GM23338 (cell line): ENCODE data around the gene NHLRC4. TPM values are rescaled to one million over a fixed set of nuclear protein-coding genes. Genes with fewer than 3 reads are reported as not detected.

ENCODE experiments used
- ATAC-seq: fragments of 200-7000 bp; cut with Tn5 transposase; 3 replicates; pipeline ENCODE4 v1.9.1; 2020
- DNase-seq: peaks from one replicate; pipeline ENCODE4 v3.0.0-alpha.2; 2015; ENCODE audit warnings: low spot score
- H2AFZ ChIP-seq: fragments of 200-600 bp; sonication (generic); 2 replicates; pipeline ENCODE4 v1.8.0; 2016; ENCODE audit warnings: antibody characterized with exemption, mild to moderate bottlenecking, moderate library complexity
- H3F3A ChIP-seq: fragments of 200-600 bp; sonication (generic); replicated peaks from 2 replicates; pipeline ENCODE4 v1.8.0; 2017; ENCODE audit warnings: antibody characterized with exemption, mixed run types, low read depth
- H3K27ac ChIP-seq: fragments of 200-600 bp; sonication (generic); 2 replicates; pipeline ENCODE4 v1.6.1; 2016; ENCODE audit warnings: low read depth
- H3K27me3 ChIP-seq: fragments of 200-600 bp; sonication (generic); 2 replicates; pipeline ENCODE4 v1.8.0; 2016; ENCODE audit warnings: mild to moderate bottlenecking, mixed run types, moderate library complexity; ENCODE audit not compliant: insufficient read depth
- H3K36me3 ChIP-seq: fragments of 200-600 bp; sonication (generic); 2 replicates; pipeline ENCODE4 v1.8.0; 2016; ENCODE audit warnings: mild to moderate bottlenecking; ENCODE audit not compliant: insufficient read depth
- H3K4me1 ChIP-seq: fragments of 200-600 bp; sonication (generic); 2 replicates; pipeline ENCODE4 v1.8.0; 2016; ENCODE audit warnings: mild to moderate bottlenecking, moderate library complexity; ENCODE audit not compliant: insufficient read depth
- H3K4me2 ChIP-seq: fragments of 200-600 bp; sonication (generic); 2 replicates; pipeline ENCODE4 v1.7.1; 2017; ENCODE audit warnings: mixed run types
- H3K4me3 ChIP-seq: fragments of 200-600 bp; sonication (generic); 2 replicates; pipeline ENCODE4 v1.6.1; 2016; ENCODE audit warnings: mixed run types
- H3K79me2 ChIP-seq: fragments of 200-600 bp; sonication (generic); replicated peaks from 2 replicates; pipeline ENCODE4 v1.8.0; 2017; ENCODE audit warnings: mild to moderate bottlenecking; ENCODE audit not compliant: insufficient read depth
- H3K9me2 ChIP-seq: fragments of 200-600 bp; sonication (generic); 2 replicates; pipeline ENCODE4 v1.8.0; 2017; ENCODE audit not compliant: insufficient read depth
- H4K20me1 ChIP-seq: fragments of 200-600 bp; sonication (generic); replicated peaks from 2 replicates; pipeline ENCODE4 v1.8.0; 2017; ENCODE audit warnings: mild to moderate bottlenecking; ENCODE audit not compliant: insufficient read depth
- H3K27ac Mint-ChIP-seq: 2 replicates; pipeline ENCODE4 v1.8.0; 2020; ENCODE audit warnings: inconsistent platforms, mild to moderate bottlenecking, moderate library complexity, mixed read lengths
- H3K27me3 Mint-ChIP-seq: 3 replicates; pipeline ENCODE4 v1.8.0; 2022; ENCODE audit warnings: low read depth, mild to moderate bottlenecking, moderate library complexity, mixed read lengths, inconsistent platforms; ENCODE audit not compliant: insufficient read depth, poor library complexity
- H3K36me3 Mint-ChIP-seq: 3 replicates; pipeline ENCODE4 v1.8.0; 2021; ENCODE audit warnings: low read depth, mild to moderate bottlenecking, inconsistent platforms, moderate library complexity, mixed read lengths
- H3K4me1 Mint-ChIP-seq: 3 replicates; pipeline ENCODE4 v1.8.0; 2020; ENCODE audit warnings: mild to moderate bottlenecking, inconsistent platforms, mixed read lengths
- H3K4me3 Mint-ChIP-seq: 3 replicates; pipeline ENCODE4 v1.8.0; 2021; ENCODE audit warnings: moderate library complexity, mild to moderate bottlenecking, inconsistent platforms, mixed read lengths
- H3K9me3 Mint-ChIP-seq: 3 replicates; pipeline ENCODE4 v1.8.0; 2020; ENCODE audit warnings: moderate library complexity, mild to moderate bottlenecking, inconsistent platforms, mixed read lengths
- JUNB ChIP-seq: IDR thresholded peaks from one replicate; pipeline ENCODE4 v1.6.1; 2016; ENCODE audit warnings: antibody characterized with exemption; ENCODE audit not compliant: unreplicated experiment
- NANOG ChIP-seq: IDR thresholded peaks from 2 replicates; pipeline ENCODE4 v1.6.1; 2016; ENCODE audit warnings: antibody characterized with exemption, borderline replicate concordance
- ZNF114 ChIP-seq: fragments of 250-450 bp; sonication (Bioruptor Pico); IDR thresholded peaks from 2 replicates; pipeline ENCODE4 v1.5.0; 2020; ENCODE audit warnings: mild to moderate bottlenecking, moderate library complexity
- polyA plus RNA-seq: library from polyadenylated mRNA; unstranded; fragments of >200 nt; fragmentation: Nextera tagmentation; extraction: Ambion mirVana; gene quantifications from 2 replicates; pipeline ENCODE4 v1.2.1, GENCODE V29; 2016
- total RNA-seq: library from RNA; depleted of rRNA; stranded (reverse); fragments of >200 nt; shearing (Covaris generic); gene quantifications from 2 replicates; pipeline ENCODE4 v1.2.3, GENCODE V29; 2014
- TF ChIP-seq, protein P1 (sequence below): fragments of 250-450 bp; sonication (Bioruptor Pico); IDR thresholded peaks from 2 replicates; pipeline ENCODE4 v1.5.0; 2020; ENCODE audit warnings: mild to moderate bottlenecking, moderate library complexity
- TF ChIP-seq, protein P2 (sequence below), 2 experiments: fragments of 200-600 bp in 1 of 2; sonication (generic) in 1 of 2; conservative IDR thresholded peaks; 2 replicates each; pipeline versions ENCODE4 v1.5.1 to v1.6.1; 2016 to 2017; ENCODE audit warnings: antibody characterized with exemption in 2 of 2, low read depth in 2 of 2, mild to moderate bottlenecking in 2 of 2, moderate library complexity in 1 of 2
- TF ChIP-seq, protein P3 (sequence below): IDR thresholded peaks from one replicate; pipeline ENCODE4 v1.6.1; 2018; ENCODE audit warnings: antibody characterized with exemption; ENCODE audit not compliant: unreplicated experiment

NHLRC4 gene
- total and polyA plus RNA-seq, 2 experiments from 2014 or later = 0.47 to 0.80 TPM

DNA sequence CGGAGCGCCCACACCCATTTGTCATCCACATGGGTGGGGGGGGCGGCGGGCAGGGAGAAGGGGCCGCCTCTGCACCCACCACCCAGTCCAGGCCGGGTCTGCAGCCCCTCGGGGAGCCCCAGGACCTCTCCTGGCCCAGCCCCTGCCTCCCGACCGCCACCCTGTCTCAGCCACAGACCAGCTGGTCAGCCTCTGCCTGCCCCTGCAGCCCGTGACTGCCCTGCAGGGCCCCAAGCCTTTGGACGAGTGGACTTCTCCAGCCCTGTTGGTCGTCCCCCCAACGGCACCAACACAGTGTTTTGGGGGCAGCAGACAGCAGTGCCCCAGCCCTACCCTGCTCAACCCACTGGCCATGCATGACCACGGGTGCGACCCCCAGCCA lies 5.4 kb upstream of the NHLRC4 start:
- DNase-seq = no peak
- Histone ChIP-seq H3K4me2 (no peak overlapping the region), H3K4me1 (peaks cover 2% of the 10 kb centered on the region; the same call in 1 of the 2 replicates), H3K36me3 (no peaks in the 10 kb centered on the region), H3K27ac (no peak overlapping the region), H3K9me2 (no peaks in the 10 kb centered on the region), H3F3A (0 out of 2 replicates have a peak, but pooled peaks cover 2% of the 10 kb centered on the region), H4K20me1 (no peaks in the 10 kb centered on the region), H2AFZ (no peak overlapping the region), H3K4me3 (no peak overlapping the region), H3K27me3 (peaks cover 34% of the 10 kb centered on the region), H3K79me2 (no peaks in the 10 kb centered on the region)
- ATAC-seq = no peak
- H3K27me3 Mint-ChIP-seq = peaks cover 14% of the 10 kb centered on the region
- no peaks in the 10 kb centered on the region for H3K36me3 Mint-ChIP-seq
- H3K4me1 Mint-ChIP-seq = no peaks in the 10 kb centered on the region
- no peaks in the 10 kb centered on the region for H3K9me3 Mint-ChIP-seq
- TF ChIP-seq NANOG (no peak), JUNB (no peak), ZNF114 (CRISPR knock-in tag) (no peak)
- TF ChIP-seq, protein P1, sequence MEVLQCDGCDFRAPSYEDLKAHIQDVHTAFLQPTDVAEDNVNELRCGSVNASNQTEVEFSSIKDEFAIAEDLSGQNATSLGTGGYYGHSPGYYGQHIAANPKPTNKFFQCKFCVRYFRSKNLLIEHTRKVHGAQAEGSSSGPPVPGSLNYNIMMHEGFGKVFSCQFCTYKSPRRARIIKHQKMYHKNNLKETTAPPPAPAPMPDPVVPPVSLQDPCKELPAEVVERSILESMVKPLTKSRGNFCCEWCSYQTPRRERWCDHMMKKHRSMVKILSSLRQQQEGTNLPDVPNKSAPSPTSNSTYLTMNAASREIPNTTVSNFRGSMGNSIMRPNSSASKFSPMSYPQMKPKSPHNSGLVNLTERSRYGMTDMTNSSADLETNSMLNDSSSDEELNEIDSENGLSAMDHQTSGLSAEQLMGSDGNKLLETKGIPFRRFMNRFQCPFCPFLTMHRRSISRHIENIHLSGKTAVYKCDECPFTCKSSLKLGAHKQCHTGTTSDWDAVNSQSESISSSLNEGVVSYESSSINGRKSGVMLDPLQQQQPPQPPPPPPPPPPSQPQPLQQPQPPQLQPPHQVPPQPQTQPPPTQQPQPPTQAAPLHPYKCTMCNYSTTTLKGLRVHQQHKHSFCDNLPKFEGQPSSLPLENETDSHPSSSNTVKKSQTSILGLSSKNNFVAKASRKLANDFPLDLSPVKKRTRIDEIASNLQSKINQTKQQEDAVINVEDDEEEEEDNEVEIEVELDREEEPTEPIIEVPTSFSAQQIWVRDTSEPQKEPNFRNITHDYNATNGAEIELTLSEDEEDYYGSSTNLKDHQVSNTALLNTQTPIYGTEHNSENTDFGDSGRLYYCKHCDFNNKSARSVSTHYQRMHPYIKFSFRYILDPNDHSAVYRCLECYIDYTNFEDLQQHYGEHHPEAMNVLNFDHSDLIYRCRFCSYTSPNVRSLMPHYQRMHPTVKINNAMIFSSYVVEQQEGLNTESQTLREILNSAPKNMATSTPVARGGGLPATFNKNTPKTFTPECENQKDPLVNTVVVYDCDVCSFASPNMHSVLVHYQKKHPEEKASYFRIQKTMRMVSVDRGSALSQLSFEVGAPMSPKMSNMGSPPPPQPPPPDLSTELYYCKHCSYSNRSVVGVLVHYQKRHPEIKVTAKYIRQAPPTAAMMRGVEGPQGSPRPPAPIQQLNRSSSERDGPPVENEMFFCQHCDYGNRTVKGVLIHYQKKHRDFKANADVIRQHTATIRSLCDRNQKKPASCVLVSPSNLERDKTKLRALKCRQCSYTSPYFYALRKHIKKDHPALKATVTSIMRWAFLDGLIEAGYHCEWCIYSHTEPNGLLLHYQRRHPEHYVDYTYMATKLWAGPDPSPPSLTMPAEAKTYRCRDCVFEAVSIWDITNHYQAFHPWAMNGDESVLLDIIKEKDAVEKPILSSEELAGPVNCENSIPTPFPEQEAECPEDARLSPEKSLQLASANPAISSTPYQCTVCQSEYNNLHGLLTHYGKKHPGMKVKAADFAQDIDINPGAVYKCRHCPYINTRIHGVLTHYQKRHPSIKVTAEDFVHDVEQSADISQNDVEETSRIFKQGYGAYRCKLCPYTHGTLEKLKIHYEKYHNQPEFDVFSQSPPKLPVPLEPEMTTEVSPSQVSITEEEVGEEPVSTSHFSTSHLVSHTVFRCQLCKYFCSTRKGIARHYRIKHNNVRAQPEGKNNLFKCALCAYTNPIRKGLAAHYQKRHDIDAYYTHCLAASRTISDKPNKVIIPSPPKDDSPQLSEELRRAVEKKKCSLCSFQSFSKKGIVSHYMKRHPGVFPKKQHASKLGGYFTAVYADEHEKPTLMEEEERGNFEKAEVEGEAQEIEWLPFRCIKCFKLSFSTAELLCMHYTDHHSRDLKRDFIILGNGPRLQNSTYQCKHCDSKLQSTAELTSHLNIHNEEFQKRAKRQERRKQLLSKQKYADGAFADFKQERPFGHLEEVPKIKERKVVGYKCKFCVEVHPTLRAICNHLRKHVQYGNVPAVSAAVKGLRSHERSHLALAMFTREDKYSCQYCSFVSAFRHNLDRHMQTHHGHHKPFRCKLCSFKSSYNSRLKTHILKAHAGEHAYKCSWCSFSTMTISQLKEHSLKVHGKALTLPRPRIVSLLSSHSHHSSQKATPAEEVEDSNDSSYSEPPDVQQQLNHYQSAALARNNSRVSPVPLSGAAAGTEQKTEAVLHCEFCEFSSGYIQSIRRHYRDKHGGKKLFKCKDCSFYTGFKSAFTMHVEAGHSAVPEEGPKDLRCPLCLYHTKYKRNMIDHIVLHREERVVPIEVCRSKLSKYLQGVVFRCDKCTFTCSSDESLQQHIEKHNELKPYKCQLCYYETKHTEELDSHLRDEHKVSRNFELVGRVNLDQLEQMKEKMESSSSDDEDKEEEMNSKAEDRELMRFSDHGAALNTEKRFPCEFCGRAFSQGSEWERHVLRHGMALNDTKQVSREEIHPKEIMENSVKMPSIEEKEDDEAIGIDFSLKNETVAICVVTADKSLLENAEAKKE (CRISPR knock-in tag) = no peak
- TF ChIP-seq, protein P2, sequence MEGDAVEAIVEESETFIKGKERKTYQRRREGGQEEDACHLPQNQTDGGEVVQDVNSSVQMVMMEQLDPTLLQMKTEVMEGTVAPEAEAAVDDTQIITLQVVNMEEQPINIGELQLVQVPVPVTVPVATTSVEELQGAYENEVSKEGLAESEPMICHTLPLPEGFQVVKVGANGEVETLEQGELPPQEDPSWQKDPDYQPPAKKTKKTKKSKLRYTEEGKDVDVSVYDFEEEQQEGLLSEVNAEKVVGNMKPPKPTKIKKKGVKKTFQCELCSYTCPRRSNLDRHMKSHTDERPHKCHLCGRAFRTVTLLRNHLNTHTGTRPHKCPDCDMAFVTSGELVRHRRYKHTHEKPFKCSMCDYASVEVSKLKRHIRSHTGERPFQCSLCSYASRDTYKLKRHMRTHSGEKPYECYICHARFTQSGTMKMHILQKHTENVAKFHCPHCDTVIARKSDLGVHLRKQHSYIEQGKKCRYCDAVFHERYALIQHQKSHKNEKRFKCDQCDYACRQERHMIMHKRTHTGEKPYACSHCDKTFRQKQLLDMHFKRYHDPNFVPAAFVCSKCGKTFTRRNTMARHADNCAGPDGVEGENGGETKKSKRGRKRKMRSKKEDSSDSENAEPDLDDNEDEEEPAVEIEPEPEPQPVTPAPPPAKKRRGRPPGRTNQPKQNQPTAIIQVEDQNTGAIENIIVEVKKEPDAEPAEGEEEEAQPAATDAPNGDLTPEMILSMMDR (conservative IDR thresholded peaks at IDR 0.05; ENCODE audit: low read depth in 2 of 2) = no peak
- TF ChIP-seq, protein P3, sequence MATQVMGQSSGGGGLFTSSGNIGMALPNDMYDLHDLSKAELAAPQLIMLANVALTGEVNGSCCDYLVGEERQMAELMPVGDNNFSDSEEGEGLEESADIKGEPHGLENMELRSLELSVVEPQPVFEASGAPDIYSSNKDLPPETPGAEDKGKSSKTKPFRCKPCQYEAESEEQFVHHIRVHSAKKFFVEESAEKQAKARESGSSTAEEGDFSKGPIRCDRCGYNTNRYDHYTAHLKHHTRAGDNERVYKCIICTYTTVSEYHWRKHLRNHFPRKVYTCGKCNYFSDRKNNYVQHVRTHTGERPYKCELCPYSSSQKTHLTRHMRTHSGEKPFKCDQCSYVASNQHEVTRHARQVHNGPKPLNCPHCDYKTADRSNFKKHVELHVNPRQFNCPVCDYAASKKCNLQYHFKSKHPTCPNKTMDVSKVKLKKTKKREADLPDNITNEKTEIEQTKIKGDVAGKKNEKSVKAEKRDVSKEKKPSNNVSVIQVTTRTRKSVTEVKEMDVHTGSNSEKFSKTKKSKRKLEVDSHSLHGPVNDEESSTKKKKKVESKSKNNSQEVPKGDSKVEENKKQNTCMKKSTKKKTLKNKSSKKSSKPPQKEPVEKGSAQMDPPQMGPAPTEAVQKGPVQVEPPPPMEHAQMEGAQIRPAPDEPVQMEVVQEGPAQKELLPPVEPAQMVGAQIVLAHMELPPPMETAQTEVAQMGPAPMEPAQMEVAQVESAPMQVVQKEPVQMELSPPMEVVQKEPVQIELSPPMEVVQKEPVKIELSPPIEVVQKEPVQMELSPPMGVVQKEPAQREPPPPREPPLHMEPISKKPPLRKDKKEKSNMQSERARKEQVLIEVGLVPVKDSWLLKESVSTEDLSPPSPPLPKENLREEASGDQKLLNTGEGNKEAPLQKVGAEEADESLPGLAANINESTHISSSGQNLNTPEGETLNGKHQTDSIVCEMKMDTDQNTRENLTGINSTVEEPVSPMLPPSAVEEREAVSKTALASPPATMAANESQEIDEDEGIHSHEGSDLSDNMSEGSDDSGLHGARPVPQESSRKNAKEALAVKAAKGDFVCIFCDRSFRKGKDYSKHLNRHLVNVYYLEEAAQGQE = no peak
- H3K4me3 Mint-ChIP-seq = no peak overlapping the region
- H3K27ac Mint-ChIP-seq = no peak overlapping the region
